HG03025 (cell line): ENCODE results near the gene RARRES1.
A peak's percentile ranks its signal among the peaks of the same experiment; 100 is the strongest.
"Not testable (repeated sequence)": the region's sequence is repeated elsewhere in the genome, so short reads cannot be mapped to it uniquely, and the experiment has no call there.

ENCODE experiments used
- ATAC-seq: cut with Tn5 transposase; IDR thresholded peaks from one replicate; pipeline ENCODE4 v1.9.1; 2021; ENCODE audit warnings: mild to moderate bottlenecking, moderate library complexity; ENCODE audit not compliant: unreplicated experiment, low FRiP score

RARRES1 gene

DNA sequence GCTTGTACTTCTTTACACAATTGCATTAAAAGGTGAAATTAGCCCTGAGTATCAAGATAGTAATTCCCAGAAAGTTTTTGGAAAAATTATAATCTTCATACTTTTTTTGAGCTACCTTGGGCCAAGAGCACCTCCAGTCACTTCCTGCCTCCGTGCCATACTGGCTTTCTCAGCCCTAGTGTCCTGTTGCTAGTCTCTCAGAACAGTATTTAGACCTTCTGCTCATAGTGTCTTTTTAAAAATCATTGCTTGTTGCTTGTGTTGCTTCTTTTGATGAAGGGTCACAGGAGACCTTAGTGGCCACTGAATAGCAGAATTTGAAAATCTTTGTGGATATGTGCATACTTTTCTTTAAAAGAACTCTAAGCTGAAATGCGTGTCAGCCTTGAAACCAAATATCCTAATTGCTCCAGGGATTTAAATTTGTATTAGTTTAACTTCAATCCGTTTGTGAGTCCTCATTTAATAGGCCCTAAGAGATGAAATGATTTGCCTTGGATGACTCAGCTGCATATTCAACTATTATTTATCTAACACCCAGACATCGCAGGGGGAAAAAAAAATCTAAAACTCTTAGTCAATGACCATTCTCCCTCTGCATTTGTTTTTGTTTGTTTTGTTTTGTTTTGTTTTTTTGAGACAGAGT, 30.7 kb downstream of the RARRES1 start:
- no peak for ATAC-seq

- no peak for ATAC-seq
Observed at GRCh38 chr3:158700559-158700958, 31.7 kb downstream of the RARRES1 start.

- ATAC-seq, result no peak
Observed at GRCh38 chr3:158696618-158697017, 35.6 kb downstream of the RARRES1 start.

- ATAC-seq, result not testable (repeated sequence)
Observed at GRCh38 chr3:158693866-158694456, 38.3 kb downstream of the RARRES1 start.

- no peak for ATAC-seq
Observed at GRCh38 chr3:158685159-158685558, 47.1 kb downstream of the RARRES1 start.

GRCh38 chr3:158683230-158683962, 48.9 kb downstream of the RARRES1 start:
- ATAC-seq, result no peak

DNA sequence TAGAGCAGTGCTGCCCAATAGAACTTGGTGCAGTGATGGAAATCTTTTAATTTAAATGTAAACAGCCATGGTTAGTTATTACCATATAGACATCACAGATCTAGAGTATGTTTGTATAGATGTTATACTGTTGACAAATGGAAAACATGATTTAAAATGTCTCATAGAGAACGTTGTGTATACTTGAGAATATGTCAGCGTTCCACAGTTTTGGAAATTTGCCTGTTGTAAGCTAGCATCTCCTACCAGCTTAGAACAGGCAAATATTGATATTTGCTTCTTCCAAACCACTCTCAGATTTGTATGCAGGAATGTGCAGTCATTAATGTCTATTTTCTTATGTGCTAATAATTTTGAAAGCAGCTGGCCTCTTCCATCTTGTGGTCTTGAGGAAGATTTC, 51.4 kb downstream of the RARRES1 start:
- no peak for ATAC-seq

DNA sequence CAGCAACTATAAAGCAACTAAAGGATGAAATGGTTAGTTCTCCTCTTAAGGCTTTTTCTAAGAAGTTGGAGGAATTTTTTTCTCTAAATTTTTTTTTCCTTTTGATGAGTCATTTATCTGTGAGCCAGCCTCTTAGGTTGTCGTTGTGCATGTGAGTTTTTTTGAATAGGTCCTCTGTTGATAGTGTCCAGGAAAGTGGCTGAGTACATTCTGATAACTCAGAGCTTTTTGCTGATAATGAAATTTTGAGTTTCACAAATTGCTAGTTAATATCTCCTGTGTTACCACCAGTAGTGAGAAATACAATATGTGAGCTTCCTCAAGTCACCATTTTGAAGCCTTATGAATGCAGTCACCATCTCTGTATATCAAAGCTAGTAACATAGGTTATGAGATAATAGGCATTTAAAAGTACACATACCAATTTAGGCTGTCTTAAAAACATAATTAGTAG, 52.7 kb downstream of the RARRES1 start:
- no peak for ATAC-seq

- ATAC-seq, result no peak
Observed at GRCh38 chr3:158678687-158679086, 53.6 kb downstream of the RARRES1 start.

DNA sequence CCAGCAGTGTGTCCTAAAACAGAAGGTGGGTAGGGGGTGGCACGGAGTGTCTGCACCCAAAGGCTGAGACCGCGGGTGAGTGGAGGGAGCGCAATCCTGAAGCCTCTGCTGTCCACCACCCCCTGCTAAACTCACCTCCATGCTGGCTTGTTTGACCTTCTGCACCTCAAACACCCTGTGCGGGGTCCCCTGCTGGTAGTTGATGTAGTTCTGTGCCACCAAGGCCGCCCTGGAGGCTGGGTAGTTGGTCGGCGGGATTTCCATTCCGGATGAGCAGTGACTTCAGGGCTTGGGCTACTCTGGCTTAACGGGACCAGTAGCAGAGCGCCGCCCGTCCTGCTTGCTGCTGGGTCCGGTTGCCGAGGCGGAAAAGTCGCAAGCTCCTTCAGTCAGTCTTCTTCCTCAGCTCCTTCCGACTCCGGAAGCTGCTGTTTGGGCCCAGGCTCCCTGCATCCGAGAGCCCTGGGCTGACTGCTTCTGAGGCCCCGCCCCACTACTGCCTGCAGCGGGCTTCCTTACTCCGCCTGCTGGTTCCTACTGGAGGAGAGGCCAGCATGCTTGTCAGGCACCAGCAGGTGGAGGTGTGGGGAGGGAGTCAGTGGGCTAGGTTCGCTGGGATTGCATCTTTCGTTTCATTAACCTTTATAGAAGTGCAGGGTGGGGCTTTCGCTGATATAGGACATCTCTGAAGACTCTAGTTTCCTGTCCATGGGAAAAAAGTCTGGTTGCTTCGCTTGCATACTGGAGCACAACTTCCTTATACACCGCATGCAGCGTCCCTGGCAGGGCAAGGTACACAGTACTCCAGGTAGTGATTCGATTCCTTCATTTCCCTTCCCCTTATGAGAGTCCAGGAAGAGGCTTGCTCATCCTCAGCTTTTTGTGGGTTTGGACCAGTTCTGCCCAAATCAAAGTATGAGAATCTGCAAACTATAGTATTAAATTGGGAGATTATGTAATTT, 59.8 kb downstream of the RARRES1 start, which contains the start of gene LXN:
TSS of gene LXN (minus strand) at position 434 of the 962 bp plus-strand sequence. CDS start at position 264, 170 bp downstream.
- peak; percentile 100 for ATAC-seq

DNA sequence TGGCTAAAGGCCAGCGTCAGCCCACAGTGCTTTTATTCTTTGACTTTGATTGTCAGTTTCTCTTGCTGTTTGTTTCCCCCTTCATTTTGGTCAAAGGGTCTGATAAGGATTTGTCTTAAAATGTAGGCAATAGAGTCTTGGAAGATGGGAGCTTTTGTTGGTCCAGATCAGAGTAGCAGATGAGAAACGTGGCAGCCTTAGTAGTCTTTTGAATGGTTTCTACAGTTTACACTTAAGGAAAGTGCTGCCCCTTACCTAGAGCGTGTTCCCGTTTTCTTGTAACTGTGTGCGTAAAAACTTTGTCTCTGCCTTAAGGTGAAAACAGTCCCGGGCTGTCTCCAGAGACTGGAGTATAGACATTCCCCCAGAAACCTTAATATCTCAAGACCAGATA, 60.4 kb downstream of the RARRES1 start:
- no peak for ATAC-seq

DNA sequence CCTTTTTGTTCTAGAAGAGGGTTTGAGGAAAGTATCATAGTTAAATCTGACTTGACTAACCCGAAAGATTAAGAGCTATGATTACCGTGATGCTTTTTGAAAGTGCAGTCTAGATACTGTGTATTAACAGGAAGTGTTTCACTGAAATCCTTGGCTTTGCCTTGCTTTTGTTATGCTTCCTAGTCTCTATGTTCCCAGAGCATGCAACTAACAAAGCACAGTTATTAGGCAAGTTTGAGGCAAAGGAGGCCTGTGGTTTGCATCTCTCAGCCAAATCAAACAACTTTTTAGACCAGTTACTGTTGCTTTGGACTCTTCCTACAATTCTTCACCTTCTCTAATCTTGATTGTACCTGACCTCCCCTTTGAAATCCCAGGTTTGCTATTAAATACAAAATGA, 63.8 kb downstream of the RARRES1 start:
- ATAC-seq, result no peak

DNA sequence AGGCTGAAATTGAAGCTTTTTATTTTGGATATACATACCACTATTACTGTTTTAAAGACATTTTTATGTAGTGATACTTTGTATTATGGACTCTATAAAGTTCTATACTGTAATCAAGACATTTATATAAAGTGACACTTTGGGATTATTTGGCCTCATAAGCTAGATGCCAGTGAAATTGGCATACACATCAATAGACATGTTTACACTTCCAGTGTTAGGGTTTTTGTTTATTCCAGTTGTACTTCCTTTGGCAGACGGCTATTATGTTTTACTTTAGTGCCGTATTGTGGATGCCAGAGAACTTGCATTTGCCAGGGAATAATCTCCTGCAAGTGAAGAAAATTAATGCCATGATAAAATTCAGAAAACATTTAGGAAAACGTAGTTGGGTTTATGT, 65.8 kb downstream of the RARRES1 start:
- no peak for ATAC-seq

DNA sequence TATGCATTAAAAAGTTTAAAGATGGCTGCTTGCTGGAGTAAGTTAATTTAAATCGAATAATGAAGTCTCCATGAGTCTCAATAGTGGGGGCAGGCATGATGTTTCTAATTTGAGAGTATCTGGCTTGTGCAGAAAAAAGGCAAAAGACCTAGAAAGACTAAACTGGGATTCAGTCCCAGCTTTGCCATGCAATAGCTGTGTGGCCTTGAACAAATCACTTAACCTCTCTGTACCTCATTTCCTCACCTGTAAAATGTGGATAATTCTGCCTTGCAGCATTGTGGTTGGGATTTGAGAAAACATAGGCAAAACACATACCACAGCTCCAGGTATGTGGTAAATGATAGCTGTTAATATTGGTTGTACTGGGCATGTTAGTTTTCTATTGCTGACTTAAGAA, 68.4 kb downstream of the RARRES1 start:
- no peak for ATAC-seq

DNA sequence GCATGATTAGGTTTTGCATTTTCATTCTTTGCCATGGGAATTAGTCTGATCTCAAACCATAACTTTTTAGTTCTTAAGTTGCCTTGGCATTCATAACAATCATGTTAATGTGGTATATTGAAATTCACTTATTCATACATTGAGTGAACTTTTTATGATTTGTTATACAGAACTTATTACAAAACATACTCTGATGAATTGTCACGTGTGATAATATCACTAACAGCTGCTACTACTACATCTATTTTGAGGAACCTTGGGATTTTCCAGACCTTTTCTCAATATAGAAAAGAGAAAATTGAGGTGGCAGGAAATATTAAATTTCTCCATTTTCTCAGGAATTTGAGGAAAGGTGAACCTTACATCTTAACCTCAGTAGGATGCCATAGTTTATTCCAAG, 69.0 kb downstream of the RARRES1 start:
- ATAC-seq, result no peak

DNA sequence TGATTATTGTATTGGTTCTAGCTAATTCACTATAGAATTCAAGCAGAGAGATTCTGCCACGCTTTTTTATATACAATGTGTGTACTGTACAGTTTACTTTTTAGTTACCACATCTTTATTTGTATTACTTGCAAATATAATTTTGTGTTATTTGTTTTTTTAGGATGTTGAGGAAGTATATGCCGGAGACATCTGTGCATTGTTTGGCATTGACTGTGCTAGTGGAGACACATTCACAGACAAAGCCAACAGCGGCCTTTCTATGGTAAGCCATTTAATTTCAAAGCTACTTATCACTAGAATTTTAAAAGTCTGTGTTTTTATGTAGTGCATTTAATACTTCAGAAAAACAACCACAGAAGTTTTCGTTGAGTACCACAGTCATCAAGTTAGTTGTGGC, 71.5 kb downstream of the RARRES1 start:
- ATAC-seq, result no peak

- peak; percentile 70 for ATAC-seq
Observed at GRCh38 chr3:158659454-158660237, 72.6 kb downstream of the RARRES1 start.

GRCh38 chr3:158658889-158659288, 73.4 kb downstream of the RARRES1 start:
- no peak for ATAC-seq

DNA sequence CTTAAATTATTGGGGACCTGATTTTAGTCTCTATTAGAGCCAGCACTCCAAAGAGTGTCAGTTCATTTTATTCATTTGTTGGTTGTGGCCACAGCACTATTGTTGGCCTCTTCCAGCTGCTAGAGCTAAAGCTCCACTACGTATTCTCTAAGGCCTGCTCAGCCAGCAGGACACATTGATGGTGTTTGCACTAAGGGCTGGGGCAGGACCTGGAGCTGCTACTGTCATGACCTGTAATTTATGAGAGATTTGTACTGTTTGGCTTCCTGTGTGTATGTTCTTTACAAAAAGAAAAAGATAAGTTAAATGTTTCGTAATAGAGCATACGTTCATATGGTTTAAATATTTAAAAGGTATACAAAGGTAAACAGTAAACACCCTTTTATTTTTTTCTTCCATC, 79.8 kb downstream of the RARRES1 start:
- no peak for ATAC-seq

DNA sequence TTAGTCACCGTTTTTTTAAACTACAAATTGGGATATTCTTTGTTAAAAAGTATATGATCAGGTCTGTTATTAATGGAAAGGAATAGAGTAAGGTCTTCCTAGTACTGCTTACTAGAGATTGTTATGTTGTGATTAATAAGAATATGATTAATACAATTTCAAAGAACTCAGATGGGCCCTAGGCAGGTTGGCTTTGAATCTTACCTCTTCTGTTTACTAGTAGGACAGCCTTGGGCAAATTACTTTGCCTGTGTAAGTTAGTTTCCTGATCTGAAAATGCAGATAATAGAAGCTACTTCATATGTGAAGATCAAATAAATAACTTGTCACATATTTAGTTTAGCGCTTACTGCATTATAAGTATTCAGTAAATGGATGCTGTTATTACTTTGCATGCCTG, 81.1 kb downstream of the RARRES1 start:
- no peak for ATAC-seq
